GM12878 (cell line): Measurements from ENCODE around the gene C1orf50. TPM values are rescaled to one million over a fixed set of nuclear protein-coding genes. Genes with fewer than 3 reads are reported as not detected.

ENCODE experiments used
- ATAC-seq: fragments of 200-7000 bp; cut with Tn5 transposase; 3 replicates; pipeline ENCODE4 v1.9.1; 2020; ENCODE audit warnings: mild to moderate bottlenecking, moderate library complexity
- BruUV-seq: library from RNA; stranded (reverse); fragments of 400-500 nt; replicated peaks from 2 replicates; lab custom pipeline; 2021; lab: Mats Ljungman, UMichigan
- CTCF ChIA-PET: fragments of 300-600 bp; sonication (Branson Sonifier 250); formaldehyde crosslinking; extraction: SDS; loops from one replicate; lab custom pipeline; 2021; ENCODE audit warnings: inconsistent platforms; lab: Yijun Ruan, JAX
- POLR2A ChIA-PET: fragments of 350-600 bp; formaldehyde crosslinking; extraction: SDS; loops from one replicate; lab custom pipeline; 2021; ENCODE audit warnings: inconsistent platforms; lab: Charles Lee
- RAD21 ChIA-PET: fragments of 300-600 bp; sonication (Branson Sonifier 250); formaldehyde crosslinking; loops from one replicate; lab custom pipeline; 2023; ENCODE audit warnings: antibody characterized with exemption; ENCODE audit not compliant: unreplicated experiment; lab: Charles Lee
- SMC1A ChIA-PET: fragments of 300-600 bp; sonication (Branson Sonifier 250); formaldehyde crosslinking; loops from one replicate; lab custom pipeline; 2023; ENCODE audit not compliant: unreplicated experiment, uncharacterized antibody; lab: Charles Lee
- DNase-seq: peaks from one replicate; pipeline ENCODE4 v3.0.0-alpha.2; 2011; ENCODE audit warnings: low read depth, low spot score
- FAIRE-seq: peaks from 3 replicates; lab custom pipeline; 2011; peaks lifted over from hg19 to GRCh38; lab: Jason Lieb, UNC
- H2AFZ ChIP-seq: 2 replicates; pipeline ENCODE4 v1.6.0; 2011; ENCODE audit warnings: low read depth, low read length, control low read depth; ENCODE audit not compliant: control insufficient read depth
- H3K27ac ChIP-seq: 2 replicates; pipeline ENCODE4 v1.5.1; 2011; ENCODE audit warnings: control low read depth; ENCODE audit not compliant: control insufficient read depth, insufficient read depth
- H3K27me3 ChIP-seq, 2 experiments: replicated peaks in 1 of 2; 2 replicates each; pipeline versions ENCODE4 v1.6.0 to v1.6.1; 2011; ENCODE audit warnings: low read length in 1 of 2; ENCODE audit not compliant: control insufficient read depth in 2 of 2, insufficient read depth in 2 of 2
- H3K36me3 ChIP-seq, 2 experiments: 2 replicates each; pipeline ENCODE4 v1.5.1; 2011; ENCODE audit warnings: low read length in 1 of 2; ENCODE audit not compliant: control insufficient read depth in 2 of 2, insufficient read depth in 2 of 2
- H3K4me1 ChIP-seq: 2 replicates; pipeline ENCODE4 v1.6.1; 2011; ENCODE audit warnings: mild to moderate bottlenecking, low read length, moderate library complexity, mixed read lengths; ENCODE audit not compliant: control insufficient read depth, insufficient read depth
- H3K4me2 ChIP-seq: 2 replicates; pipeline ENCODE4 v1.6.0; 2011; ENCODE audit warnings: control low read depth; ENCODE audit not compliant: control insufficient read depth, insufficient read depth
- H3K4me3 ChIP-seq: fragments of 200-600 bp; sonication (generic); 2 replicates; pipeline ENCODE4 v1.5.1; 2016
- H3K79me2 ChIP-seq: 2 replicates; pipeline ENCODE4 v1.6.0; 2011; ENCODE audit warnings: low read length; ENCODE audit not compliant: control insufficient read depth, insufficient read depth
- H3K9ac ChIP-seq: 2 replicates; pipeline ENCODE4 v1.8.0; 2011; ENCODE audit warnings: low read length, control low read depth, mixed read lengths; ENCODE audit not compliant: control insufficient read depth, insufficient read depth
- H3K9me3 ChIP-seq: replicated peaks from 3 replicates; pipeline ENCODE4 v1.5.1; 2011; ENCODE audit warnings: mild to moderate bottlenecking, low read length; ENCODE audit not compliant: control insufficient read depth, insufficient read depth
- H4K20me1 ChIP-seq: 2 replicates; pipeline ENCODE4 v1.6.0; 2011; ENCODE audit not compliant: control insufficient read depth, insufficient read depth
- CHD2 ChIP-seq: IDR thresholded peaks from 2 replicates; pipeline ENCODE4 v1.6.1; 2011; ENCODE audit warnings: low read depth, low read length, improper control_type of control experiment, borderline replicate concordance
- IKZF2 ChIP-seq, 2 experiments: fragments of 450-650 bp; IDR thresholded peaks; 2 replicates each; pipeline ENCODE4 v1.6.1; 2017; ENCODE audit warnings: mild to moderate bottlenecking in 2 of 2, moderate library complexity in 2 of 2
- KAT2A ChIP-seq: conservative IDR thresholded peaks from 2 replicates; pipeline ENCODE4 v1.6.1; 2011; ENCODE audit warnings: low read depth, low read length; ENCODE audit not compliant: control insufficient read depth
- LARP7 ChIP-seq: fragments of 450-650 bp; IDR thresholded peaks from 2 replicates; pipeline ENCODE4 v1.6.1; 2017; ENCODE audit warnings: mild to moderate bottlenecking
- NR2C1 ChIP-seq: fragments of 450-650 bp; IDR thresholded peaks from 2 replicates; pipeline ENCODE4 v1.6.1; 2017; ENCODE audit warnings: antibody characterized with exemption, mild to moderate bottlenecking, moderate library complexity
- PAX8 ChIP-seq: fragments of 450-650 bp; IDR thresholded peaks from 2 replicates; pipeline ENCODE4 v1.6.1; 2017; ENCODE audit warnings: mild to moderate bottlenecking, moderate library complexity
- PML ChIP-seq: IDR thresholded peaks from 2 replicates; pipeline ENCODE4 v1.6.1; 2012; ENCODE audit warnings: low read length, inconsistent platforms
- RAD51 ChIP-seq: fragments of 450-650 bp; IDR thresholded peaks from 2 replicates; pipeline ENCODE4 v1.6.1; 2016; ENCODE audit warnings: moderate library complexity, mild to moderate bottlenecking, inconsistent platforms
- SMC3 ChIP-seq: IDR thresholded peaks from 2 replicates; pipeline ENCODE4 v1.6.1; 2011; ENCODE audit warnings: low read length, improper control_type of control experiment, borderline replicate concordance
- SP1 ChIP-seq: IDR thresholded peaks from one replicate; pipeline ENCODE4 v1.6.1; 2011; ENCODE audit warnings: low read depth, low read length
- TBL1XR1 ChIP-seq: IDR thresholded peaks from 2 replicates; pipeline ENCODE4 v1.6.1; 2012; ENCODE audit warnings: low read depth, low read length, improper control_type of control experiment
- TCF3 ChIP-seq: IDR thresholded peaks from 2 replicates; pipeline ENCODE4 v1.6.1; 2012; ENCODE audit warnings: low read depth, mild to moderate bottlenecking, low read length, borderline replicate concordance; ENCODE audit not compliant: insufficient read depth
- ZNF384 ChIP-seq: IDR thresholded peaks from 2 replicates; pipeline ENCODE4 v1.6.1; 2012; ENCODE audit warnings: low read depth, mild to moderate bottlenecking, low read length, improper control_type of control experiment, borderline replicate concordance
- ZNF622 ChIP-seq: fragments of 450-650 bp; IDR thresholded peaks from 2 replicates; pipeline ENCODE4 v1.6.1; 2017; ENCODE audit warnings: mild to moderate bottlenecking, inconsistent platforms
- WGBS: methylation state at CpG from one replicate; pipeline ENCODE4 v1.1.6; 2016; ENCODE audit warnings: low lambda C conversion rate; ENCODE audit not compliant: insufficient replicate concordance, insufficient coverage; ENCODE audit errors: missing lambda C conversion rate; 5-methylcytosine and 5-hydroxymethylcytosine counted together
- in situ Hi-C: fragments of 300-500 bp; cut with MboI; formaldehyde crosslinking; loops from 9 replicates; pipeline ENCODE4 v1.14.3; 2018; ENCODE audit warnings: mixed read lengths
- intact Hi-C: fragments of 100-400 bp; cut with micrococcal nuclease; formaldehyde crosslinking; loops from one replicate; pipeline ENCODE4 v1.14.2; 2022; ENCODE audit not compliant: unreplicated experiment
- polyA plus RNA-seq, 11 experiments: library from polyadenylated mRNA; depleted of rRNA in 4 of 11; unstranded in 6 of 11; stranded (reverse) in 5 of 11; fragments of >200 nt; fragmentation: Nextera tagmentation in 4 of 11; fragmentation: Illumina TruSeq in 1 of 11; extraction: Ambion mirVana in 4 of 11; extraction: Trizol in 1 of 11; gene quantifications; 1 replicate in 1 of 11; 2 replicates in 10 of 11; pipeline versions ENCODE4 v1.2.1 to v1.2.3, GENCODE V29; 2011 to 2016; ENCODE audit warnings: inconsistent platforms in 2 of 11, missing spikeins in 2 of 11, low read depth in 1 of 11
- total RNA-seq, 4 experiments: library from RNA; depleted of rRNA in 3 of 4; stranded (reverse); fragments of >200 nt in 3 of 4; fragmentation: Illumina TruSeq in 1 of 4; extraction: Trizol in 1 of 4; gene quantifications; 2 replicates each; pipeline versions ENCODE4 v1.2.1 to v1.2.3, GENCODE V29; 2013 to 2021
- TF ChIP-seq, protein P1 (sequence below): fragments of 450-650 bp; IDR thresholded peaks from 2 replicates; pipeline ENCODE4 v1.6.1; 2017; ENCODE audit warnings: mild to moderate bottlenecking, moderate library complexity

The C1orf50 gene
- total and polyA plus RNA-seq, 10 of the 15 experiments (the other 5 are each of a cell fraction or from before 2014, with no cell fraction given): 1.2 to 10.7 (median 6.7) TPM

DNA sequence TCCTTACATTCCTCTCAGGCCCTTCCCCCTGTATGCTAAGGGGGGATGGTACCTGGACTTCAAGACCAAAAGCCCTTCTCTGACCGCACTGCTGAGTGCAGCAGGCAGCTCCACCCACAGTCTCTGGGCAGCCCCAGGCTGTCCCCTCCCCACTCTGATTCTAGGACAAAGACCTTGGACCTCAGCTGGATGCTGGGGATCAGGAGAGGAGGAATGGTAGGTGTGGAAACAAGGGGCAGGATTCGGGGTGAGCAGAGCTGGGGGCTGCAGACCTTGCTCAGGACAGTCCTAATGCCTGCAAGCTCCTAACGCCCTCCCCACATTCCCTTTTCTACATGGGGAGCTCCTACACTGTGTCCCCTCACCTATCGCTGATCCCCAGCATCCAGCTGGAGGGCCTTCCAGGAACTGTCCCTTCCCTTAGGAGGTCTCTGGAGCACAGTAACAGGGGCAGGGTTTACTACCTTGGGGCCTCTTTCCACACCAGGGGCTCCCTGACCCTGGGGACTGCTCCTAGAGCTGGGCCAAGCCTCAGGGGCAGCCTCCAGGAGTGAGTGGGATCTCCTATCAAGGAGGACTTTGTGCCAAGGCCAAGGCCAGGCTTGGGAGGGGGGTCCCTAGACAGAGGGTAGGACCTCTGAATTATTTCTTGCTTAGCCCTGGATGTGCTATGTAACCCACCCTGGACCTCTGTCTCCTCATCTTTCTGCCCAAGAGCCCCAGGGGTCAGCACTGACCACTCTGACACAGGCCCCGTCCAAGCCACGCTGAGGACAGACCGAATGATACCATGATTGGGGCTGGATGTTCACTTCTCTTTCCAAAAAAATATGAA, 32.6 kb upstream of the C1orf50 start:
- H3K4me2 ChIP-seq: no peak overlapping the region
- ChIA-PET POLR2A (no interaction called here), SMC1A (no interaction called here), RAD21 (no interaction called here), CTCF (no interaction called here)
- no peaks in the 10 kb centered on the region for H4K20me1 ChIP-seq
- no peak overlapping the region for H3K27ac ChIP-seq
- H3K9me3 ChIP-seq: no peaks in the 10 kb centered on the region
- ATAC-seq (no peak), FAIRE-seq (no peak), DNase-seq (no peak)
- no peak overlapping the region for H3K9ac ChIP-seq
- intact Hi-C loops (no loop called here), in situ Hi-C loops (loop anchor here (10.0 kb wide), 1 partner anchor 140 kb away; no protein-coding TSS in a partner anchor)
- H3K36me3 ChIP-seq: no peaks in the 10 kb centered on the region
- H3K79me2 ChIP-seq: no peaks in the 10 kb centered on the region
- TF ChIP-seq TCF3 (no peak), ZNF384 (no peak), ZNF622 (no peak), PAX8 (no peak), SP1 (no peak), SMC3 (no peak), RAD51 (no peak), KAT2A (no peak), PML (no peak), NR2C1 (no peak), CHD2 (no peak), TBL1XR1 (no peak), LARP7 (no peak), IKZF2 (IDR thresholded peaks at IDR 0.05) (no peak)
- TF ChIP-seq, protein P1, sequence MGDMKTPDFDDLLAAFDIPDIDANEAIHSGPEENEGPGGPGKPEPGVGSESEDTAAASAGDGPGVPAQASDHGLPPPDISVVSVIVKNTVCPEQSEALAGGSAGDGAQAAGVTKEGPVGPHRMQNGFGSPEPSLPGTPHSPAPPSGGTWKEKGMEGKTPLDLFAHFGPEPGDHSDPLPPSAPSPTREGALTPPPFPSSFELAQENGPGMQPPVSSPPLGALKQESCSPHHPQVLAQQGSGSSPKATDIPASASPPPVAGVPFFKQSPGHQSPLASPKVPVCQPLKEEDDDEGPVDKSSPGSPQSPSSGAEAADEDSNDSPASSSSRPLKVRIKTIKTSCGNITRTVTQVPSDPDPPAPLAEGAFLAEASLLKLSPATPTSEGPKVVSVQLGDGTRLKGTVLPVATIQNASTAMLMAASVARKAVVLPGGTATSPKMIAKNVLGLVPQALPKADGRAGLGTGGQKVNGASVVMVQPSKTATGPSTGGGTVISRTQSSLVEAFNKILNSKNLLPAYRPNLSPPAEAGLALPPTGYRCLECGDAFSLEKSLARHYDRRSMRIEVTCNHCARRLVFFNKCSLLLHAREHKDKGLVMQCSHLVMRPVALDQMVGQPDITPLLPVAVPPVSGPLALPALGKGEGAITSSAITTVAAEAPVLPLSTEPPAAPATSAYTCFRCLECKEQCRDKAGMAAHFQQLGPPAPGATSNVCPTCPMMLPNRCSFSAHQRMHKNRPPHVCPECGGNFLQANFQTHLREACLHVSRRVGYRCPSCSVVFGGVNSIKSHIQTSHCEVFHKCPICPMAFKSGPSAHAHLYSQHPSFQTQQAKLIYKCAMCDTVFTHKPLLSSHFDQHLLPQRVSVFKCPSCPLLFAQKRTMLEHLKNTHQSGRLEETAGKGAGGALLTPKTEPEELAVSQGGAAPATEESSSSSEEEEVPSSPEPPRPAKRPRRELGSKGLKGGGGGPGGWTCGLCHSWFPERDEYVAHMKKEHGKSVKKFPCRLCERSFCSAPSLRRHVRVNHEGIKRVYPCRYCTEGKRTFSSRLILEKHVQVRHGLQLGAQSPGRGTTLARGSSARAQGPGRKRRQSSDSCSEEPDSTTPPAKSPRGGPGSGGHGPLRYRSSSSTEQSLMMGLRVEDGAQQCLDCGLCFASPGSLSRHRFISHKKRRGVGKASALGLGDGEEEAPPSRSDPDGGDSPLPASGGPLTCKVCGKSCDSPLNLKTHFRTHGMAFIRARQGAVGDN: no peak
- peaks cover 11% of the 10 kb centered on the region for H3K4me1 ChIP-seq
- H2AFZ ChIP-seq: no peak overlapping the region
- no TSS peak for BruUV-seq
- 29% methylated on average over 7 of the region's 7 CpGs for WGBS
- H3K4me3 ChIP-seq: no peak overlapping the region
- H3K27me3 ChIP-seq: no peaks in the 10 kb centered on the region
